IPS DF 4.7 (cell line): ENCODE measurements around the gene OSTF1.

Source experiments
- DNase-seq: peaks from one replicate; pipeline ENCODE4 v3.0.0-alpha.2; 2013; ENCODE audit warnings: low spot score; ENCODE audit errors: extremely low read depth

OSTF1 gene, protein sequence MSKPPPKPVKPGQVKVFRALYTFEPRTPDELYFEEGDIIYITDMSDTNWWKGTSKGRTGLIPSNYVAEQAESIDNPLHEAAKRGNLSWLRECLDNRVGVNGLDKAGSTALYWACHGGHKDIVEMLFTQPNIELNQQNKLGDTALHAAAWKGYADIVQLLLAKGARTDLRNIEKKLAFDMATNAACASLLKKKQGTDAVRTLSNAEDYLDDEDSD

DNA sequence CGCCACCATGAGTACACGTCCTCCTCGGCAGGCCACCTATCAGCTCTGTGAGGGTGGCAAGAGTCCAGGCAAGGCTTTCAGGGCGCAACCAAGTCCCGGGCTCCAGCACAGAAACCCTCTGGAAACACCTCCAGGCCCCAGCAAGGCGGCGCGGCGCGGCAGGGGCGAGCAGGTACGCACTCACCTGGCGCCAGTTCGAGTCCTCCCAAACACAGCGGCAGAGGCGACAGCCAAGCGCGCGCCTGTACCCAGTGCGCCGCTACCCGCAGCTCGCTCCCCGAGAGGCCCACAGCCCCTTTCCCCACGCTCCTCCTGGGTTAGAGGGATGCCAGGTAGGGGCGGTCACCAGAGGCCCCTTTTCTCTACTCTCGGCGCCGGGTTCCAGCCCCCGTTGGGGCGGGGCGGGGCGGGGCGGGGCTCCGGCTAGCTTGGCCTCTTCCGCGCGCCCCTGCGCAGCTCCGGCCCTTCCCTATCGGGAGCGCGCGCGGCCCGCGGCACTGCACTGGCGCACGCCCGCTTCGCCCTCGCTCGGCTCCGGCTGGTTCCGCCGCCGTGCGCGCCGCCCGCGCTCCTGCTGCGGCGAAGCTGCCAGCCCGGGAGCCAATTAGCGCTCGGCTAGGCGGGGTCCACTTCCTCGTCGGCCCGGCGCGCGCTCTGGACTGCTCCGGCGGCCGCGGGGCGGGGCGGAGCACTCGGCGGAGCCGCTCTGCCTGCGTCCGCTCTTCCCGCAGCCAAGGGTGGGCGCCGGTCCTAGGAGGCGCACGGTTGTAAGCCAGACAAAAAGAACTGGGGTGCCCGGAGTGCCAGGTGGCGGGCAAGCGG, at the start of gene OSTF1, which contains the start of gene NMRK1:
OSTF1 (plus strand) TSS at position 691 of the 822 bp plus-strand sequence. CDS start 179 bp downstream, outside the sequence.
NMRK1 (minus strand) TSS at position 332 of the 822 bp plus-strand sequence. CDS start 5,040 bp downstream, outside the sequence.
- no peak for DNase-seq

DNA sequence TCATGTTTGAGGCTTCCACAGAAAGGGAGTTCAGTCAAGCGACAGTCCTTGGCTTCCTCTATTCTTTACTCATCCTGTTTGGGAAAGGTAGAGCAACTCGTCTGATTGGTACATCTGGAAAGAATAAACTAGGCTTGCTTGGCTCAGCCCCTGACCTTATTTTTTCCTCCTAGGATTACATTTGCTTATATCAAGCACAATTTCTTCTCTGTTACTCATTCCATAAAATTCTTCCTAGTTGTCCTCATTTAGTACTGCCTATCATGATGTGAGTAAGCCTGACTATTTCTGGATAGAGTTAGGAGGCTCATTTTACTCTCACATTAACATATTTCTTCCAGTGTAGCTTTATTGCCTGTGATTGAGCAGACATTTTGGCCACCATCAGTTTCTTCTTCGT, 49.3 kb upstream of the OSTF1 start:
- no peak for DNase-seq

DNA sequence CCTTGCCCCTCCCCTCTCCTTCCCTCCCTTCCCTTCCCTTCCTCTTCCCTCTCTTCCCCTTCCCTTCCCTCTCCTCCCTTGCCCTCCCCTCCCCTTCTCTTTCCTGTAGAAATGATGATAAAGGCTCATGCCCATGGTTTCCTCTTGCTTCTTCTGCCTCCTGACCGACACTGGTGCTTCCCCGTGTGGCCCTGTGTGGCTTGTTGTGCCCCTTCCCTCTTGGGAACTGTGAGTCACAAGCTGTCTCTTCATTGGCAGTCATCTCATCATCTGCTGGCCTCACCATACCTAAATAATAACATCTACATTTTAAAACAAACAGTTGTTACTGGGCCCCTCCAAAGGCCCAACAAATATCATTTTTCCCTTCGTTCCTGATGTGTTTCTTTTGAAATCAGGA, 48.5 kb upstream of the OSTF1 start:
- DNase-seq: no peak

DNA sequence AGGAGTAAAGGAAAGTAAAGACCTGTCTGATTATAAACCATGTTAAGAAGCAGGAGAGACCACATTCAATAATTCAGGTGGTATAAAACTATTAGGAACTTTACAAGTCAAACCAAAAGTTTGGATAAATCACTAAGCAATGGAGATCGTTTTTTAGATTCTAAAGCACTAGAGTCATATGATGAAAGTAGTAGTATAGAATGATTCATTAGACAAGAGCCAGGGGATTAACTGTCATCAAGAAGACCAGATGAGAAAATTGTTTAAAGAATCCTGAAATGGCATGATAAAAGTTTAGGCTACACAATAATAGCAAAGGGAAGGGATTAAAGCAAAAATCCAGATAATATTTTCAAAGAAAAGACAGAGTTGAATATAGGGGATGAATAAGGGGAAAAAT, 47.3 kb upstream of the OSTF1 start:
- DNase-seq: no peak

DNA sequence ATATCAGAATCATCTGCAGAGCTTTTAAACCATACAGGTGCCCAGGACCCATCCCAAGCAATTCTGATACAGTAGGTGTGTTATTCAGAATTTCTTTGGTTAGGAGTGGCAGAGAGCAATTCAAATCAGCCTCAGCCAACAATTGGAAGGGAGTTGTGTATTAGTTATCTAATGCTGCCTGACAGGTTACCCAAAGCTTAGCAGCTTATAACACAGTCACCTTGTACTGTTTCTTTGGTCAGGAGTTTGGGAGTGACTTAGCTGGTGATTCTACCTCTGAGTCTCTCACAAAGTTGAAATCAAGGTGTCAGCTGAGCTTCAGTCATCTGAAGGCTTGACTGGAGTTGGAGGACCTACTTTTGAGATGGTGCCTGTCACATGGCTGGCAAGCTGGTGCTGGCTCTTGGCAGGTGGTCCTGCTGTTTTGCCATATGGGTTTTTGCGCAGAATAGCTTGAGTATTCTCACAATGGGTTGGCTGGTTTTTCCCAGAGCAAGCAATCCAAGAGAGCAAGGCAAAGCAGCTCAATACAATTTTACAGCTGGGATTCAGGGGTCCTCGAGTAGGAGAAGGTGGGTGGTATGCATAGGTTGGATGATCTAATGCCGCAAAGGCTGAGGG, 41.5 kb upstream of the OSTF1 start:
- no peak for DNase-seq

DNA sequence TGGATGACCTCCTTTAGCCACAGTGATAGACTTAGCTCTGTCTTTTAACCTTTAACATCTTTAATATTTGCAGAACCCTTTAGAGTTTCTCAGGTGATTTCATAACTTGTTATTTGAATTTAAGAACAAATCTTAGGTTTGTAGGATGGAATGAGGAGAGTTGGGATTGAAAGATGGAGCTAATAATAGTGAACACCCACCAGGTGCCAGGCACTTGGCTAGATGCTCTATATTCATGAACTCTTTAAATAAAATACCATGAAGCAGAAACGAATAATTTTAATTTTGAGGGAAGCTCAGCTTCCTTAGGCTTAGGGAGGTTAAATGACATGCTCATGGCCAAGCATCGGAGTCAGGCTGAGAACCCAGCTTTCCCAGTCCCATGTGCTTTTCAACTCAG, 40.8 kb upstream of the OSTF1 start:
- no peak for DNase-seq

DNA sequence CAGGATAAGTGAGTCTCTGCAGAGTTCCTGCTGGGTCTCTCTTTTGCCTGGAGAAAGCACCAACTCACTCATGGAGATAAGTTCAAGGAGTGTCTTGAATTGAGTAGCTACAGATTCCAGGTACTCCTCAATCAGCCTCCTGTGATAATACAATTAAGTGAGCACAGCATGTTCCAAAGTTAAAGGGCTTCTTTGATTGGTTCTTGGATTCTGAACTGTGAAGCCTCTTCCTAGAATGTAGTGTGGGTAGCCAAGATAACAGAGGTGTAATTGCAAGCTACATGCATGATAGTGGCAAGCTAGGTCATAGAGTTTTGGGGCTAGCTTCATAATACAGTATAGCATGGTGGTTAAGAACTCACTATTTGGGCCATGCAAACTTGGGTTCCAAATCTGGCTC, 37.0 kb upstream of the OSTF1 start:
- no peak for DNase-seq

DNA sequence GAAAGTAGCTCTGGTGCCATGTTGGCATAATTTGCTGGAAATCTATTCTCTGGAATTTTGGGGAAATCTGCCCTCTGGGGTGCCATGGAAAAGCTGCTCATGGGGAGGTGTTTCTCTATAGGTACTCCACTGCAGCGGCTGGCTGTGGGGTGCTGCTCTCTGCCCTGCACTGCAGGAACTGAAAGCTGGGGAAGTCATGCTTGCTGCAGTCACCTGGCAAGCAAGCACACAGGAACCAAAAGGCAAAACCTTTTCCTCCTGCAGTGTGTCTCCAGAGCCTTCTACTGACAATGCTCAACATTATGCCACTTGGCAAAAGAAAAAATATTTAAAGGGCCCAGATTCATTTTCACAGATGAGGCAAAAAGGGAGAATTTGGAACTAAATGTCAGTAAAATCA, 34.4 kb upstream of the OSTF1 start:
- DNase-seq: no peak

DNA sequence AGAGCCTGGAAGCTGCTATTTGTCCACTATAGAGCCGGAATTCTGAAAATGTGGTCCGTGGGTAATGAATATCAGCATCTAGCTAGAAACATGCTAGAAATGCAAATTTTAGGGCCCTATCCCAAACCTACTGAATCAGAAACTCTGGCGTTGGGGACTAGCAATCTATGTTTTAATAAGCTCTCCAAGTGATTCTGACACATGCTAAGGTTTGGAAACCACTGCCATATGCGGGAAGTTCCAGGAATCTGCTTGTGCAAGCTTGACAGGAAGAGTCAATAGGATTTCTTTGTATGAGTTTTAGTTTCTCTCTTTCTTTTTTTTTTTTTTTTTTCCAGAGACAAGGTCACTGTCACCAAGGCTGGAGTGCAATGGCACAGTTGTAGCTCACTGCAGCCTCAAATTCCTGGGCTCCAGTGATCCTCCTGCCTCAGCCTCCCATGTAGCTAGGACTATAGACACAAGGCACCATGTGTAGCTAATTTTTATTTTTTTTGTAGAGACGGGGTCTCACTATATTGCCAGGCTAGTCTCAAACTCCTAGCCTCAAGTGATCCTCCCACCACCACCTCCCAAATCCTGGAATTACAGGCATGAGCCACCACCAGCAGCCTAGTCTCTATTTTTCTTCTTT, 33.8 kb upstream of the OSTF1 start:
- DNase-seq: no peak

DNA sequence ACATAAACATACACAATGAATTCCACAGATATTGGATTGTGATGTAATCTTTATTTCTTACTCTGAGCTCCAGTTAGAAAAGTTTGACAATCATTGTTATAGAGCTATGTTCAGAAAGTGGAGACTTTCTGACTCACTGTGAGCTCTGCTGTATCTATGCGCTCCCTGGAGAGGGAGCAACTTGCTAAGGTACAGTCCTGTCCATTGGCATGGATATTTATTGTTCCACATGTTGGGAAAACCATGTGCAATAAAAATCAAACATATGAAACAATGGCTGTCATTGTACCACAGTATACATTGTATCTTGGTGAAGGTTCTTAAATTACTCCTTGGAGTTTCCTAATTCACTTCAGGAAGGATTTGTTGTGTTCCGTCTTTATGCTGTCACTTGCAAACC, 27.1 kb upstream of the OSTF1 start:
- DNase-seq: no peak

DNA sequence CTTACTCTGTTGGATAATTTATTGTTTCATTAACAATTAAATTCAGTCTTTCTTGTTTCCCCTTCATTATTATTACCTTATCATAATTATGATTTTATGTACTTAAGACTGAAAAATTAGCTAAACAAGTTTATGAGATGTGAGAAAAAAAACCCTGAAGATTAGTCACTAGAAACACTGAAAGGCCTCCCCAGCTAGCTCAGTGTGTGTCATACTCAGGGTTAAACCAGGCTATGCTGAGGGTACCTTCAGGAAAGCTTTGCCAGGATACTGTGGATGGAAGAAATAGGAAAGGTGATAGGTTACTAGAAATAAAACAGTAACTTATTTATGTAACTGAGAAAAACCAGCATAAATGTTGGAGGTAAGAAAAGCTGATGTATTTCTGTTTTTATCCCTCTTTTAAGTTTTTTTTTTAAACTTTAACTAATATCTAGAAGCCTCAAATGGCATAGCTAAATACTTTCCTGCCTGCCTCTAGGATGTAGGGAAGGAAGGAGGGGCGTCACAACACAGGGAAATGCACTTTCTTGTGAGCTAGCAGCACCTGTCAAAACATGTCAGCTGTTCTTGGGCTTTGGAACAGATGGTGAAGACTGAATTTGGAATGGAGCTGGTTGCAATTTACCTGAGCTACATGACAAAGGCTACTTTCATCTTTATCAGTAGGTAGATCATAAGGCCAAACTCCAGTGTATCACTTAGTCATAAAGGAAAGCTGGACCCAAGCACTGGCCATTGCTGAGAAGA, 24.6 kb upstream of the OSTF1 start:
- DNase-seq: no peak

DNA sequence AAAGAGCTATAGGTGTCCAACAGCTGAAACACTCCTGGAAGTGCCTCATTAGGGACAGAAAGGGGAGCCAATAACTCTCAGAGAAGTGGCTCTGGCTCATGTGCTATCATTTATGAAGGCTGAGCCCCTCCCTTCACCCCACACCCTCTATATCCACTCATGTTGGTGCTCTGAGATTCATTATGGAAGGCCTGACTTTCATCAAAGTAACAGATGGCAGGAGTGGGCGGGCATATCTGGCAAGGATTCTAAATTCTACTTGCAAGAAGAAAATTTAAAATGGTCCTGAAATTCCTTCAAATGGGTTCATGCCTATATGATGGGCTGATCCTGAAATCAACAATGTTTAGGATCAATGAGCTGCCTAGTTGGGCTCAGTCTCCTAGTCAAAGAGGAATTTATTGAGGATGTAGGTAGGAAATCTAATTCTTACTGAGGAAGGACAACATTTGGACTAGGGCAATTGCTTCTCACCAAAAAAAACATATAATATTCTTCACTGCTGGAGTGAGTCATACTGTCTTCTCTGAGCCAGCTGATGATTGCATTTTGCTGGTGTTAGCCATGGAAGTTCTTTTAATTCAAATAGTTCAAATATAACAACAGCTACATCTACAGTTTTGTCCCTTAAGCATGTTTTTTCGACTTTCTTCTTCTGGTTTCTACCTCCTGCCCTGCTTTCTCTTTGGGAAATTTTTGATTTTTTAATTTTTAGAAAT, 23.8 kb upstream of the OSTF1 start:
- DNase-seq: no peak

DNA sequence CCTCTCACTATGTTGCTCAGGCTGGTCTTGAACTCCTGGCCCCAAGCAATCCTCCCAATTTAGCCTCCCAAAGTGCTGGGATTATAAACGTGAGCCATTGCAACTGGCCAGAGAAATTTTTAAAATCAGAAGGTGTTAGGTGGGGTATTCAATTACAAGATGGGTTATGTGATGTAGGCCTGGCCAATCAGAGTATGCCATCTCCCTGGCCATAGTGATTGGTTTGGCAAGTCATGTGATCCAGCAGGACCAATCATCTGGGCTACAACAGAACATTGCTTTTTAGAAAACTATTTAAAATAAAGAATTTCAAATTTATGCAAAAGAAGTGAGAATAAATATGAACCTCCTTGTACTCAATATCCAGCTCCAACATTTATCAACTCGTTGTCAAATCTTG, 22.8 kb upstream of the OSTF1 start:
- DNase-seq: no peak

DNA sequence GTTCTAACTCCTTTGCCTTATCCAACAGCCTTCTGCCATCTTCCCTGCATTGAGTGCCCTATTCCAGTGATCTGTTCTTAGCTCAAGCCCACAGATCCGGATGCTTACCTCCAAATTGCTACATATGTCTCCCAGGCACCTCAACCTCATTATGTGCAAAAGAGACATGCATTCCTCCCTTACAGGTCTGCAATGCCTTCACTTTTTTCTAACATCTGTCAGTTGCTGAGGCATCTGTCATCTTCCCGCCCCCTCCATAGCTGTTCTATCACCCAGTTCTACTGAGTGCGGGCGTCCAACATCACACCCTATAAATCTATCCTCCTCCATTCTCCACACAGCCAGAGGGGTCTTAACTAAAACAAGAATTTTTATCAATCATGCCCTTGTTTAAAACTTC, 20.4 kb upstream of the OSTF1 start:
- DNase-seq: no peak

DNA sequence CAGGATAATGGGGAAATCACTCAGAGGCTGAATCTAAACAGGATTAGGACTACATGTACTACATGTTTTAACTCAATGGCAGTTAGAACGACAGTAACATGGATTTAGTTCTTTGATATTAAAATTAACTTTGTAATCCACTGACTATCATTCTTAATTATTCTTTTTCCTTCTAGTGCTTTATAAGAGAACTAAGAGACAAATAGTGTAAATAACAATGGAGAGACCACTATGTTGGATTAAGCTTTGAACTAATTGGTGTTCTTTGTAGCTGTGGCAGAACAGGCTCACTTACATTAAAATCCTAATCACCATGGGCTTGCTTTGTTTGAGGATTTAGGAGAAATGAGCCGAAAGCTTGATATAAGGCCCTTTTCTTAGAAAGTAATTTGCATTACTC, 19.1 kb upstream of the OSTF1 start:
- no peak for DNase-seq

DNA sequence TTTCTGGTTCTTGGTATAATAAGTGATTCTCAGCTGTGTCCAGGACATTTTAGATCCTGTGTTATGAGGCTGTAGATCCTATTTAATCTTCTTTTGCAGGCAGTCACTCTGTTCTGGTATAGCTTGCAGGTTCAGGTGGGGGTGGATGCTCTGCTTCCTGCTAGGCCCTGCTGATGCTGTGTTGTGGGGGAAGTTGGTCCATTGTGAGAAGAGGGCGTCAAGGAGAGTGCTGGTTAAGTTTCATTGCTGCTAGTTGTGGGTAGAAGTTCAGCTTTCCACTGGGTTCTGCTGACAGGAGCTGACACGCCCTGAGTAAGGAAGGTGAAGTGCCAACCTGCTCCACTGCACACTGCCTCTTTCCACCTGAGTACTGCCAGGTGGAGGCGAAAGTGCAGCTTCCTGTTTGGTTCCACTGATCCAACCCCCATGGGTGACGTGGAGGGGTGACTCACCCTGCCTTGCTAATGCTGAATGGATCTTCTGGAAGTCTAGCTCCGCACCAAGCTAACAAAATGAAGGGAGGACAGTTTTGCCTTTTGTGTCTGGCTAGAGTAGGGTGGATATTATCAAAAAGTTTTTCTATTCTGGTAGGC, 16.7 kb upstream of the OSTF1 start:
- no peak for DNase-seq

DNA sequence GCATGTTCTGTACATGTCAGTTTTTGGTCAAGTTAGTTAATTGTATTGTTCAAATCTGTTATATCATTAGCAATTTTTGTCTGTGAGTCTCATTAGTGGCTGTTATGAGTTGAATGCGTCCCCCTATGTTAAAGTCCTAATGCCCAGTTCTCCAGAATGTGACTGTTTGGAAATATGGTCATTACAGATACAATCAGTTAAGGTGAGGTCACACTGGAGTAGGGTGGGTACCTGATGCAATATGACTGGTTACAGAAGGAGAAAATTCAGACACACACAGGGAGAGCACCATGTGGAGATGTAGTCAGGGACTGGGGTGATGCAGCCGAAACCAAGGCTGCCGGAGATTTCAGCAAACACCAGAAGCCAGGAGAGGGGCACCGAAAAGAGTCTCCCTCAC, 15.4 kb upstream of the OSTF1 start:
- DNase-seq: no peak

DNA sequence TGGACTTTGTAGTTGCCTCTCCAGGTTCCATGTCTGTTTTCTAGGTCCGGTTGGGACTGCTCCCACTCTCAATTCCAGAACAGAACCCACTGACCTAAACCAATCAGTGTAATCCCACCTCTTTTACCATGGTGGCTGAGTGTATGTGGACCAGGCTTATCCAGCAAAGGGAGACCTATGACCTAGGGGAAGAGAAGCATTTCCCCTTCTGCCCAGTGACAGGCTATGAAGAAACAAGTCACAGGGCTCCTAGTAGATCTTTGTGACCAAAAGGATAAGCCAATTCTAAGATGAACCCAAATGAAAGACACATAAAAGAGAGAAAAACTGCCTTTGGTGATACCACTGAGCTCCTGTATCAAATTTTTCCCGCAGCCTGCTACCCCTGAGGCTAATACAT, 6.7 kb upstream of the OSTF1 start:
- no peak for DNase-seq

DNA sequence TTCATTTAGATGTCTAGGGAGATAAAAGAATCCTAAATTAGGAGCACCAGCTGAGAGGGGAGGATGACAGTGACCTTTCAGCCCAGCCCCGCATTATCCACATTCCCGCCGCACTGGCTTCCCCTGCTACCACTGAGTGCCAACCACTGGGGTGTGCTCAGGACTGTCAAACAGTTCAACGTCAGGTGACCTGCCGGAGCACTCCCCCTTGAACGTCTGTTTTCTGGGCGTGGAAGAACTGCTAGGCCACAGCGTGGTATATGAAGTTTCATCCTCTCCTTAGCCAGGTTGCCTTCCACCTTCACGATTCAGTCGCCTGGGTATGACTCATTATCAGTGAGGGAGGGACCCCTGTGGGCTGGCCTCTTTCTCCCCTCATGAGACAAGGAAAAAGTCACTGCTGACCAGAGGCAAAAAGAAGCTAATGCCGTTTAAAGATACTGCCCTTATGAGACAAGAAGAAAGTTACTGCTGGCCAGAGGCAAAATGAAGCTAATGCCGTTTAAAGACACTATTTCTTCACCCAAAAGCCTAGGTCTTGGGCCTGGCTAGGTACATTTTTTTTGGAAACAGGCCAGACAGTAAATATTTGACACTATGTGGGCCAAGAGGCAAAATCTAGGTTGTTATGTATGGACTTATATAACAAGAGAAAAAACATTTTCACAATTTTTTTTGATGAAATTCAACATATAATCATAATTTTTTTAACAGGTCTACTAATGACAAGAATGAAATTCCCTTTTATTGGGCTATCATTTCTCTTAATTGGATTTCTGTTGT, 4.9 kb upstream of the OSTF1 start:
- DNase-seq: no peak
